GM13977 (cell line): ENCODE measurements around the gene BCAR1.
"Not testable (repeated sequence)": the region's sequence is repeated elsewhere in the genome, so short reads cannot be mapped to it uniquely, and the experiment has no call there.

Experiments used
- DNase-seq: peaks from one replicate; pipeline ENCODE4 v3.0.0; 2012; ENCODE audit warnings: low spot score
- CTCF ChIP-seq: IDR thresholded peaks from 2 replicates; pipeline ENCODE4 v1.5.1; 2012; ENCODE audit warnings: mild to moderate bottlenecking, control low read depth; ENCODE audit not compliant: insufficient read depth; ENCODE audit errors: extremely low read depth, missing control alignments
- in situ Hi-C: fragments of 300-500 bp; cut with MboI; formaldehyde crosslinking; loops from one replicate; pipeline ENCODE4 v1.12.0; 2022; ENCODE audit warnings: low sequenced_read_pairs, low pct_unique_long_range_greater_than_20kb, mixed read lengths, inconsistent platforms; ENCODE audit not compliant: unreplicated experiment

BCAR1 gene

GRCh38 chr16:75209944-75210343 lies 41.5 kb downstream of the BCAR1 start:
- in situ Hi-C loops, result loop anchor here (10.0 to 25.0 kb wide), 2 partner anchors 175 to 552 kb away; no protein-coding TSS in a partner anchor
- TF ChIP-seq CTCF, result no peak

GRCh38 chr16:75209514-75209913 lies 41.9 kb downstream of the BCAR1 start:
- not testable (repeated sequence) for DNase-seq

More at GRCh38 chr16:75209944-75210343, 41.5 kb downstream of the BCAR1 start:
- no peak for DNase-seq

GRCh38 chr16:75208861-75209505 lies 42.4 kb downstream of the BCAR1 start:
- no peak for DNase-seq
- in situ Hi-C loops, result loop anchor here (25.0 kb wide), 1 partner anchor 553 kb away; no protein-coding TSS in a partner anchor

More at GRCh38 chr16:75209514-75209913, 41.9 kb downstream of the BCAR1 start:
- in situ Hi-C loops, result loop anchor here (25.0 kb wide), 1 partner anchor 553 kb away; no protein-coding TSS in a partner anchor

GRCh38 chr16:75208242-75208825 lies 43.1 kb downstream of the BCAR1 start:
- no peak for DNase-seq
- in situ Hi-C loops, result loop anchor here (25.0 kb wide), 1 partner anchor 554 kb away; no protein-coding TSS in a partner anchor
- no peak for TF ChIP-seq CTCF

More at GRCh38 chr16:75208861-75209505, 42.4 kb downstream of the BCAR1 start:
- no peak for TF ChIP-seq CTCF

GRCh38 chr16:75207831-75208230 lies 43.6 kb downstream of the BCAR1 start:
- TF ChIP-seq CTCF, result no peak
- no peak for DNase-seq
- in situ Hi-C loops, result loop anchor here (25.0 kb wide), 1 partner anchor 554 kb away; no protein-coding TSS in a partner anchor

GRCh38 chr16:75206749-75207451 lies 44.5 kb downstream of the BCAR1 start, which contains the start of gene CTRB2:
TSS of gene CTRB2 (minus strand) at chr16:75207161. CDS start at chr16:75207141, 20 bp downstream.
- no peak for TF ChIP-seq CTCF
- in situ Hi-C loops, result loop anchor here (25.0 kb wide), 1 partner anchor 555 kb away; no protein-coding TSS in a partner anchor
- DNase-seq, result no peak

GRCh38 chr16:75205961-75206748 lies 45.3 kb downstream of the BCAR1 start:
- not testable (repeated sequence) for DNase-seq
- in situ Hi-C loops, result loop anchor here (25.0 kb wide), 1 partner anchor 556 kb away; no protein-coding TSS in a partner anchor

GRCh38 chr16:75205438-75205837 lies 46.0 kb downstream of the BCAR1 start:
- in situ Hi-C loops, result loop anchor here (25.0 kb wide), 1 partner anchor 557 kb away; no protein-coding TSS in a partner anchor

GRCh38 chr16:75204905-75205304 lies 46.5 kb downstream of the BCAR1 start:
- DNase-seq, result not testable (repeated sequence)
- in situ Hi-C loops, result loop anchor here (25.0 kb wide), 1 partner anchor 557 kb away; no protein-coding TSS in a partner anchor

More at GRCh38 chr16:75205438-75205837, 46.0 kb downstream of the BCAR1 start:
- not testable (repeated sequence) for DNase-seq
